GM23248 (cell line): ENCODE measurements around the gene POLN.

Source experiments
- EZH2 ChIP-seq: fragments of 200-600 bp; sonication (generic); IDR thresholded peaks from 2 replicates; pipeline ENCODE4 v1.6.1; 2018; ENCODE audit warnings: antibody characterized with exemption, mild to moderate bottlenecking; ENCODE audit not compliant: insufficient read depth, poor library complexity, severe bottlenecking
- EZH2phosphoT487 ChIP-seq: fragments of 200-600 bp; sonication (generic); IDR thresholded peaks from 2 replicates; pipeline ENCODE4 v1.6.1; 2018; ENCODE audit warnings: antibody characterized with exemption, moderate library complexity, mild to moderate bottlenecking, low read depth; ENCODE audit not compliant: insufficient read depth

DNA sequence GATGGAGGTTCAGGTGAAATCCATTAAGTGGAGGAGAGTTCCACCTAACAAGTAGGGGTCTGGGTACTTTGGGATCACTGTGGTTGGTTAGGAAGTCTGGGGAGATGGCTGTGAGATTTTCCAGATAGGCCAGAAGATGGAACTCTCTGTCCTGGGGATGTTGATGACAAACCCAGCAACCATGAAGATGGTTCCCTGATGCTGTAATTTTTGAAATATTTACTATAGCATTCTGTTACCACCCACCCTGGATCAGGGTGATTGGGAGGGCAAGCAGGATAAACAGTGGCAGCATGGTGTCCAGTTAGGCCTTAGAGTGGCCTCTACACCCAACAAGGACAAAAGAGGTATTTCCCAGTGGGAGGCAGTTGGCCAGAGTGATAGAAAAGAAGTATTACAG lies 217.2 kb downstream of the POLN start:
- no peak for TF ChIP-seq EZH2phosphoT487
- TF ChIP-seq EZH2 = no peak
